Activated CD4-positive, alpha-beta T cell treated with anti-CD3 and anti-CD28 coated beads, Interleukin-2, amount 50 U/mL, for 48 hours (primary cell): Measurements from ENCODE around the gene C9orf57.
"Not testable (repeated sequence)": the region's sequence is repeated elsewhere in the genome, so short reads cannot be mapped to it uniquely, and the experiment has no call there.

Experiments
- DNase-seq, 2 experiments: peaks; one replicate each; pipeline ENCODE4 v3.0.0-alpha.2; 2020

C9orf57 gene

GRCh38 chr9:72022841-72023240 lies 37.6 kb downstream of the C9orf57 start:
- no peak for DNase-seq

- DNase-seq: no peak
Measured at GRCh38 chr9:72013292-72013760, 47.1 kb downstream of the C9orf57 start.

- DNase-seq: no peak
Measured at GRCh38 chr9:72012646-72013045, 47.8 kb downstream of the C9orf57 start.

- DNase-seq: not testable (repeated sequence)
Measured at GRCh38 chr9:72007726-72008125, 52.7 kb downstream of the C9orf57 start.

- no peak for DNase-seq
Measured at GRCh38 chr9:72006501-72006900, 53.9 kb downstream of the C9orf57 start.

- no peak for DNase-seq
Measured at GRCh38 chr9:72005451-72005850, 55.0 kb downstream of the C9orf57 start.
